ENCODE measurements around the gene EVX2. TPM values are rescaled to one million over a fixed set of nuclear protein-coding genes. Genes with fewer than 3 reads are reported as not detected.

The EVX2 gene
- total RNA-seq, result not detected in 2 replicates

DNA sequence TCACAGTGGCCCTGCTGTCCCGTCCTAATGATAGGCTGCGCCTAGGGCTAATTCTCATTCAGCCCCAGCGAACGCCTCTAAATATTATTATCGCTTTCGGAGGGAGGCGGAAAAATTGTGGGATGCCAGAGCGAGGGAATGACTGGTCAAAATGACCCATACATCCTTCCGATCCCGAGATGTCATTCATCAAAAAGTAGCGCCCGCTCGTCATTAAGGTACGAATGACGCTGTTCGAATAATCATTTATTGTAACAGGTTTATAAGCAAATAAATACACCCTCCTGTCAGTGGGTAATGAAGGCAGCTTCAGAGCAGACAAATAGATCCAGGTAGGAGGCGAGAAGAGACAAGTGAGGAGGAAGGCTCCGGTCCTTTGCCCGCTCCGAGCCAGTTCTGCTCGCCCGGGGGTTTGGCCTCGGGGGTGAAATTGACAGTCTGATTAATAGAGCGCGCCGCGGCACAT lies at the start of gene EVX2:
Gene EVX2 (minus strand): TSS at position 167 of the 466 bp plus-strand sequence. CDS start 186 bp downstream, outside the sequence.

DNA sequence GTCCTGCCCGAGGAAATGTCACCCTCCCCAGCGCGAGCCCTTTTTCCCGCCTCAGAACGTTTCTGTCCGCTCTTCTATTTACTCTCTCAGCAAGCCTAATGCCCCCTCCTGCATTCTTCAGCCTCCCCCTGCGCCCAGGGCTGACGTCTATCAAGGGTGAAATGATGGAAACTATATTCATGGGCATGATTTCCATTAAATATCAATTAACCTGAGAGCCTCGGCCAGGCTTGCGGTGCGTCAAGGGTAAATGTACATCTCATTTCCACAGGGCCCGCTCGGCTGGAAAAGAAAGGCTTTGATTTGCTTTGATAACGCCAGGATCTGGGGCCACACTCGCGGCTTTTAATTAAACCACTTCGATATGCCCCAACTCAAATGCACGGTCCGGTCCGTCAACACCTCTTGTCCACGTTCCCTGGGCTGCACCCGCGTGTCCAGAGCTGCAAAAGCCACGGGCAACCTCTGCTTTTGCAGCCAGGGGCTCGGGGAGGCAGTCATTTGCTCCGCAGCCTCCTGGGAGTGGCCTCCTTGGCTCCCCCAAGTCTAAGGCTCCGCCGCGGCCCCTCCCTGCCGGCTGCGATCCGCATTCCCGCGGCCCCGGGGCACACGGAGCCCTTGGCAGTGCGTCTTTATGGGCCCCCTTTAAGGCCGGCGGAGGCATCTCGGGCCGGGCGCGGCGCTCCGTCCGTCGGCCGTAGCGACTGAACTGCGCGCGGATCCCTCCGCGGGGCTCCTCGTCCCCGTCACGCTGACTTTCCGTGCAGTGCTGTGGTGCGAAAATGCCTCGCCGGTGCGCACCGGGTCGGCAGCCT lies 45.4 kb upstream of the EVX2 start, which contains the start of gene HOXD8:
Gene HOXD8 (plus strand): TSS at position 724 of the 815 bp plus-strand sequence. CDS start 662 bp downstream, outside the sequence.

DNA sequence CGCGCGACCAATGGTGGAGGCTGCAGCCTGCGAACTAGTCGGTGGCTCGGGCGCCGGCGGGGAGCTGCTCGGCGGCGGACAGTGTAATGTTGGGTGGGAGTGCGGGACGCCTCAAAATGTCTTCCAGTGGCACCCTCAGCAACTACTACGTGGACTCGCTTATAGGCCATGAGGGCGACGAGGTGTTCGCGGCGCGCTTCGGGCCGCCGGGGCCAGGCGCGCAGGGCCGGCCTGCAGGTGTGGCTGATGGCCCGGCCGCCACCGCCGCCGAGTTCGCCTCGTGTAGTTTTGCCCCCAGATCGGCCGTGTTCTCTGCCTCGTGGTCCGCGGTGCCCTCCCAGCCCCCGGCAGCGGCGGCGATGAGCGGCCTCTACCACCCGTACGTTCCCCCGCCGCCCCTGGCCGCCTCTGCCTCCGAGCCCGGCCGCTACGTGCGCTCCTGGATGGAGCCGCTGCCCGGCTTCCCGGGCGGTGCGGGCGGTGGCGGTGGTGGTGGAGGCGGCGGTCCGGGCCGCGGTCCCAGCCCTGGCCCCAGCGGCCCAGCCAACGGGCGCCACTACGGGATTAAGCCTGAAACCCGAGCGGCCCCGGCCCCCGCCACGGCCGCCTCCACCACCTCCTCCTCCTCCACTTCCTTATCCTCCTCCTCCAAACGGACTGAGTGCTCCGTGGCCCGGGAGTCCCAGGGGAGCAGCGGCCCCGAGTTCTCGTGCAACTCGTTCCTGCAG lies 39.1 kb upstream of the EVX2 start, which contains the start of gene HOXD9:
Gene HOXD9 (plus strand): TSS at position 37 of the 728 bp plus-strand sequence. CDS start 50 bp downstream, at position 87.

DNA sequence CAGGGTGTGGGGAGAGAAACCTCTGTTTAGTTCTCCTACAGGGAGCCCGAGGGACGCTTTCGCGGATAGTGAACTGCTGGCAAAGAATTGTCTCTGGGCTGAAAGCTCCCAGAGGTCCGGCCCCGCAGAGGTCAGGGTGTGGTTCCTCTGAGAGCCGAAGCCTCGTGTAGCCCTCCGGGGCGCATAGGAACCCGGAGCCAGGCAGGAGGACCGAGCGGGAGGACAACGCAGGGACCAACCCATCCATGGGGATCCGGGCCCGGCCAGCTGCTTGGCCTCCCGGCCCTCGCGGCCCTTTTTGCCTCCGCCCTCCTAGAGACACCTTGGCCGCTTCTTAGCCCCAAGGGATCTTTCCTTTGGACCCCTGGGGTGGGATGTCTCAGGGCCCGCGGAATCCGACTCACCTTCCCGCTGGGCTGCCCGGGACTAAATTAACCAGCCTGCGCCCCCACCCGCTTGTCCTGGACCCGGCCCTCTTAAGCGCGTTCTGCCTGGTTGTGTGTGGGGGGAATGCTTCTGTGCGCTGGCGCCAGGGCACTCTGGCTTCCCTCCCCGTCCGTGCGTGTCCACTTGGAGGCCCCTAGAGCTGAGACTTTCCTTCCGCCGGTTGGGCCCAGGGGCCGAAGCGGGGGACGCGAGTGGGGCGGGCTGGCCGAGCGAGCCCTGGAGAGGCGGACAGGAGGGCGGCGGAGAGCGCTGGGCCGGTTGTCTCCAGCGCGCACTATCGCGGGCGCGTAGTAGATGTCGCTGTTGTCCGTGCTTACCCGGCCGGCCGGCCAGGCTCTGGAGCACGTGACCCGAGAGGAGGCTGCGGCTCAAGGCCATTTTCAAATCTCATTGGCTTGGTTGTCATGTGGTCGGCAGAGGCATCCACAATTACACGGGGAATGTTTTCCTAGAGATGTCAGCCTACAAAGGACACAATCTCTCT lies 32.4 kb upstream of the EVX2 start, which contains the start of gene HOXD10:
Gene HOXD10 (plus strand): TSS at position 896 of the 931 bp plus-strand sequence. CDS start 56 bp downstream, outside the sequence.

DNA sequence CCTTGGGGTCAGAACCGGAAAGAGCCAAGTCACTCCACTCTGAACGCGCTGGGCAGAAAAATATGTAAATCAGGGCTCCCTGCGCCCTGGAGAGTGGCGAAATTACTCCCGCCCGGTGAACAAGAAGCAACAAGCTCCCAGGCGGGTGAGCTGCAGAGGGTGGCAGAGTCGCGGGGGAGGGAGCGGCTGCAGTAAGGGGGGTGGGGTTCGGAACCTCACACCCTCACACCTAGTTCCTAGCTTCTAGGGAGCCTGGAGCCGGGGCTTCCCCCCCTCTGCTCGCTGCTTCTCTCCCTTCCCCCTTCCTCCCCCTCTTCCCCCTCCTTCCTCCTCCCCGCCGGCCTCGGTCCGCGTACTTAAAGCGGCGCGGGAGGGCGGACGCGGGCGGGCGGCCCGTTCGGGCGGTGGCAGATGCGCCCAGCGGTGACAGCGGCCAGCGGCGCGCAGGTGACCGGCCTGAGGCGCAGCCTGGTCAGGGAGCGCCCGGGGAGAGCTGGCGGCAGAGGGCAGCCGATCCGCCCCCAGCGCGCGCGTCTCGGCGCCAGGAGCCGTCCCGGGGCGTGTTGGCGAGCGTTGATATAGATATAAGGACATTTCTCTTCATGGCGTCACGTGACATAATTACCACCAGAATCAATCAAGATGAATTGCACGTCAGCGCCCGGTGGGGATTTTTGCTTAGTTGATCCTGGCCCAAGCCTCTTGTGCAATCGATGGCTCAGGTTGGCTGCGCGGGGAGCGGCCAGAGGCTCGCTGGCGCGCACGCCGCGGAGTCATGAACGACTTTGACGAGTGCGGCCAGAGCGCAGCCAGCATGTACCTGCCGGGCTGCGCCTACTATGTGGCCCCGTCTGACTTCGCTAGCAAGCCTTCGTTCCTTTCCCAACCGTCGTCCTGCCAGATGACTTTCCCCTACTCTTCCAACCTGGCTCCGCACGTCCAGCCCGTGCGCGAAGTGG lies 23.1 kb upstream of the EVX2 start, which contains the start of gene HOXD11:
Gene HOXD11 (plus strand): TSS at position 700 of the 959 bp plus-strand sequence. CDS start 76 bp downstream, at position 776.

DNA sequence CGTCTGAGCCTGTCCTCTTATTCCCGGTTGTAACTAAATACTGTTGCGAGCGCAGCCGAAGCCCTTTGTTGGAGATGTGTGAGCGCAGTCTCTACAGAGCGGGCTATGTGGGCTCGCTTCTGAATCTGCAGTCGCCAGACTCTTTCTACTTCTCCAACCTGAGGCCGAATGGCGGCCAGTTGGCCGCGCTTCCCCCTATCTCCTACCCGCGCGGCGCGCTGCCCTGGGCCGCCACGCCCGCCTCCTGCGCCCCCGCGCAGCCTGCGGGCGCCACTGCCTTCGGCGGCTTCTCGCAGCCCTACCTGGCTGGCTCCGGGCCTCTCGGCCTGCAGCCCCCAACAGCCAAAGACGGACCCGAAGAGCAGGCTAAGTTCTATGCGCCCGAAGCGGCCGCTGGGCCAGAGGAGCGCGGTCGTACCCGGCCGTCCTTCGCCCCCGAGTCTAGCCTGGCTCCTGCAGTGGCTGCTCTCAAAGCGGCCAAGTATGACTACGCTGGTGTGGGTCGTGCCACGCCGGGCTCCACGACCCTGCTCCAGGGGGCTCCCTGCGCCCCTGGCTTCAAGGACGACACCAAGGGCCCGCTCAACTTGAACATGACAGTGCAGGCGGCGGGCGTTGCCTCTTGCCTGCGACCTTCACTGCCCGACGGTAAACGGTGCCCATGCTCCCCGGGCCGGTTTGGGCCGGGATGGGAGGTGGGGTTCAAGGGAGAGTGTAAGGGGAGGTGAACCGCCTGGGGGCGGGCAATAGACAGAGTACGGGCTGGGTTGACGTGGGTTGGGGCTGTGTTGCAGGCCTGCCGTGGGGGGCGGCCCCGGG lies 16.2 kb upstream of the EVX2 start, which contains the start of gene HOXD12:
Gene HOXD12 (plus strand): TSS at position 68 of the 819 bp plus-strand sequence. CDS start 7 bp downstream, at position 75.

DNA sequence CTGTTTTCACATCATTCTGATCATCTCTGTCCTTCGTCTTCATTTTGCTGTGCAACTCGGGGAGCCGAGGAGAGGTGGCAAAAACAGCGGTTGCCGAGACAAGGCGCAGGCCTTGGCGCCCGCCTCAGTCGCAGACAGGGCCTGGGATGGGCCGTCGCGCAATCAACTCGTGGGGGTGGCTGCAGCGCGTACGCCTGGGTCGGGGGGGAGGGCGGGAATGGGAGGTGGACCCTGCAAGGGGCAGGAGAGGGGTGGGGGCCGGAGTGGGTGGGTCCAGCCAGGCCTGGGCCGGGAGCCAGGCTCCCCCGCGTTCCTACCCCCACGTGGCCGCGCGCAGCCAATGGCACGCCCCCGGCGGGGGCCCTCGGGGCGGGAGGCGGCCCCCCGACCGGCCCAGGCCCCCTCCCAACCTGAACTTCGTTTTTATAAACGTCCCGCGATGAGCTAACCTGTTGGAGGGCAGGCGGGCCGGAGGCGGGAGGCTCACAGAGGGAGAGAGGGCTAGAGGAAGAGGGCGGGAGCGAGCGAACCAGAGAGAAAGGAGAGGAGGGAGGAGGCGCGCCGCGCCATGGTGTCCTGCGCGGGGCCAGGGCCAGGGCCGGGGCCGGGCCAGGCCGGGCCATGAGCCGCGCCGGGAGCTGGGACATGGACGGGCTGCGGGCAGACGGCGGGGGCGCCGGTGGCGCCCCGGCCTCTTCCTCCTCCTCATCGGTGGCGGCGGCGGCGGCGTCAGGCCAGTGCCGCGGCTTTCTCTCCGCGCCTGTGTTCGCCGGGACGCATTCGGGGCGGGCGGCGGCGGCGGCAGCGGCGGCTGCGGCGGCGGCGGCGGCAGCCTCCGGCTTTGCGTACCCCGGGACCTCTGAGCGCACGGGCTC lies 8.7 kb upstream of the EVX2 start, which contains the start of gene HOXD13:
Gene HOXD13 (plus strand): TSS at position 452 of the 875 bp plus-strand sequence. CDS start 170 bp downstream, at position 622.

Other genes with a start within 250 kb of the EVX2 start
- gene LNPK, start 81.7 kb downstream of the EVX2 start, total RNA-seq, result 8.1 and 50.4 TPM in 2 replicates
- gene HOXD13, start 8.8 kb upstream of the EVX2 start, total RNA-seq, result not detected in 2 replicates
- gene HOXD12, start 15.8 kb upstream of the EVX2 start, total RNA-seq, result 0.22 TPM in 1 of 2 replicates, not detected in the other
- 0.22 and 5.4 TPM in 2 replicates for gene HOXD11, start 23.3 kb upstream of the EVX2 start, total RNA-seq
- gene HOXD10, start 32.8 kb upstream of the EVX2 start, total RNA-seq, result 0.66 and 6.3 TPM in 2 replicates
- gene HOXD9, start 38.8 kb upstream of the EVX2 start, total RNA-seq, result 1.7 TPM in 1 of 2 replicates, not detected in the other
- 6.3 TPM in 1 of 2 replicates, not detected in the other for gene HOXD8, start 45.7 kb upstream of the EVX2 start, total RNA-seq
- 0.22 and 1.4 TPM in 2 replicates for gene HOXD4, start 67.6 kb upstream of the EVX2 start, total RNA-seq
- 2.6 TPM in 1 of 2 replicates, not detected in the other for gene HOXD3, start 73.3 kb upstream of the EVX2 start, total RNA-seq
- 0.14 TPM in 1 of 2 replicates, not detected in the other for gene HOXD1, start 104.7 kb upstream of the EVX2 start, total RNA-seq
- gene MTX2, start 185.5 kb upstream of the EVX2 start, total RNA-seq, result 13.1 and 22.8 TPM in 2 replicates

Data from placental pericyte (primary cell).